Measurements from ENCODE around the gene AZU1.
"Not testable (repeated sequence)": the region's sequence is repeated elsewhere in the genome, so short reads cannot be mapped to it uniquely, and the experiment has no call there.

Gene AZU1

DNA sequence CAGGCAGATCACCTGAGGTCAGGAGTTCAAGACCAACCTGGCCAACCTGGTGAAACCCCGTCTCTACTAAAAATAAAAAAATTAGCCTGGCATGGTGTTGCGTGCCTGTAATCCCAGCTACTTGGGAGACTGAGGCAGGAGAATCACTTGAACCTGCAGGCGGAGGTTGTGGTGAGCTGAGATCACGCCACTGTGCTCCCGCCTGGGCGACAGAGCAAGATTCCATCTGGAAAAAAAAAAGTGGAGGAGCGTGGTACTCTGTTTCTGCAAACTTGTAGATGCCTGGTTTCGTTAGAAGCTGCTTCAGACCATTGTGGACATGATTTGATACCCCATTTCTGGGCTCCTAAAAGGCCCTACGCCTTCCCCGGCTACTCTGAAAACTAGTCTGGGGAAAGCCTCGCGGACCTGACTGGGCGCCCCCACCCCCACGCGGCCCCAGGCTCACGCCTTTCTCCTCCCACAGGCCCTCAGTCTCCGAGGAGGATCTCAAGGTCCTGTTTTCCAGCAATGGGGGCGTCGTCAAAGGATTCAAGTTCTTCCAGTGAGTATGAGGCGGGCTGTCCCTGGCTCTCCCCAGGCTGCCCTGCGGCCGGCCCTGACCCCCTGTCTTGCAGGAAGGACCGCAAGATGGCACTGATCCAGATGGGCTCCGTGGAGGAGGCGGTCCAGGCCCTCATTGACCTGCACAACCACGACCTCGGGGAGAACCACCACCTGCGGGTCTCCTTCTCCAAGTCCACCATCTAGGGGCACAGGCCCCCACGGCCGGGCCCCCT is 17.4 kb upstream of the AZU1 start:
- TF ChIP-seq GATA1 (IDR thresholded peaks at IDR 0.05; ENCODE audit: low read depth, low read length) (no peak), POLR2A (IDR thresholded peaks at IDR 0.05; ENCODE audit: low read length) (no peak)
- no peak for DNase-seq

- TF ChIP-seq POLR2A (IDR thresholded peaks at IDR 0.05; ENCODE audit: low read length) (no peak), GATA1 (IDR thresholded peaks at IDR 0.05; ENCODE audit: low read depth, low read length) (no peak)
- DNase-seq = no peak
Observed at GRCh38 chr19:810883-811489, 16.7 kb upstream of the AZU1 start.

DNA sequence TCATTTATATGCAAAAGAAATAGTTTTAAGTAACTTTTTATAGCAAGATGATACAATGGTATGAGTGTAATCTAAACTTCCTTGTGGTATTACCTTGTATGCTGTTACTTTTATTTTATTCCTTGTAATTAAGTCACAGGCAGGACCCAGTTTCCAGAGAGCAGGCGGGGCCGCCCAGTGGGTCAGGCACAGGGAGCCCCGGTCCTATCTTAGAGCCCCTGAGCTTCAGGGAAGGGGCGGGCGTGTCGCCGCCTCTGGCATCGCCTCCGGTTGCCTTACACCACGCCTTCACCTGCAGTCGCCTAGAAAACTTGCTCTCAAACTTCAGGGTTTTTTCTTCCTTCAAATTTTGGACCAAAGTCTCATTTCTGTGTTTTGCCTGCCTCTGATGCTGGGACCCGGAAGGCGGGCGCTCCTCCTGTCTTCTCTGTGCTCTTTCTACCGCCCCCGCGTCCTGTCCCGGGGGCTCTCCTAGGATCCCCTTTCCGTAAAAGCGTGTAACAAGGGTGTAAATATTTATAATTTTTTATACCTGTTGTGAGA is 16.1 kb upstream of the AZU1 start:
- TF ChIP-seq POLR2A (IDR thresholded peaks at IDR 0.05; ENCODE audit: low read length) (no peak), GATA1 (IDR thresholded peaks at IDR 0.05; ENCODE audit: low read depth, low read length) (no peak)
- no peak for DNase-seq

DNA sequence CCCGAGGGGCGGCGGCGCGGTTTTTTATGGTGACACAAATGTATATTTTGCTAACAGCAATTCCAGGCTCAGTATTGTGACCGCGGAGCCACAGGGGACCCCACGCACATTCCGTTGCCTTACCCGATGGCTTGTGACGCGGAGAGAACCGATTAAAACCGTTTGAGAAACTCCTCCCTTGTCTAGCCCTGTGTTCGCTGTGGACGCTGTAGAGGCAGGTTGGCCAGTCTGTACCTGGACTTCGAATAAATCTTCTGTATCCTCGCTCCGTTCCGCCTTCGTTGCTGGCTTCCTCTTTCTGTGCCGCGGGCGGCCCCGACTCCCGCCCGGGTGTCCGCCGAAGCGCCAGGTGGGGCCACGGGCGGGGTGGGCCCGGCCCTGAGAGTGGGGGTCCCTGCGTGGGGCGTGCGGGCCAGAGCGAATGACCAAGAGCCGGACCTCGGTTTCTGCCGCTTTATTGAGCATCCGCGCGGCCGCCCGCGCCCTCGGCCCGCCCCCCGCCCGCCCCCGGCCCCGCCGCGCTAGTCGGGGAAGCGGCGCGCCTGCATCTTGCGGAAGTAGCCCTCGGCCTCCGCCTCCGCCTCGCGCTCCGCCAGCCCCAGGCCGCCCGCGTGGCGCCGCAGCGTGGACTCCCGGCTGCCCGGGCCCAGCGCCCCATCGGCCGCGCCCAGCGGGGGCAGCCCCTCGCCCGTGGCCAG is 15.4 kb upstream of the AZU1 start:
- no peak for DNase-seq
- TF ChIP-seq POLR2A (IDR thresholded peaks at IDR 0.05; ENCODE audit: low read length) = no peak
- no peak for TF ChIP-seq GATA1 (IDR thresholded peaks at IDR 0.05; ENCODE audit: low read depth, low read length)

- TF ChIP-seq GATA1 (IDR thresholded peaks at IDR 0.05; ENCODE audit: low read depth, low read length) = no peak
- no peak for TF ChIP-seq POLR2A (IDR thresholded peaks at IDR 0.05; ENCODE audit: low read length)
Observed at GRCh38 chr19:812747-813218, 14.9 kb upstream of the AZU1 start.

DNA sequence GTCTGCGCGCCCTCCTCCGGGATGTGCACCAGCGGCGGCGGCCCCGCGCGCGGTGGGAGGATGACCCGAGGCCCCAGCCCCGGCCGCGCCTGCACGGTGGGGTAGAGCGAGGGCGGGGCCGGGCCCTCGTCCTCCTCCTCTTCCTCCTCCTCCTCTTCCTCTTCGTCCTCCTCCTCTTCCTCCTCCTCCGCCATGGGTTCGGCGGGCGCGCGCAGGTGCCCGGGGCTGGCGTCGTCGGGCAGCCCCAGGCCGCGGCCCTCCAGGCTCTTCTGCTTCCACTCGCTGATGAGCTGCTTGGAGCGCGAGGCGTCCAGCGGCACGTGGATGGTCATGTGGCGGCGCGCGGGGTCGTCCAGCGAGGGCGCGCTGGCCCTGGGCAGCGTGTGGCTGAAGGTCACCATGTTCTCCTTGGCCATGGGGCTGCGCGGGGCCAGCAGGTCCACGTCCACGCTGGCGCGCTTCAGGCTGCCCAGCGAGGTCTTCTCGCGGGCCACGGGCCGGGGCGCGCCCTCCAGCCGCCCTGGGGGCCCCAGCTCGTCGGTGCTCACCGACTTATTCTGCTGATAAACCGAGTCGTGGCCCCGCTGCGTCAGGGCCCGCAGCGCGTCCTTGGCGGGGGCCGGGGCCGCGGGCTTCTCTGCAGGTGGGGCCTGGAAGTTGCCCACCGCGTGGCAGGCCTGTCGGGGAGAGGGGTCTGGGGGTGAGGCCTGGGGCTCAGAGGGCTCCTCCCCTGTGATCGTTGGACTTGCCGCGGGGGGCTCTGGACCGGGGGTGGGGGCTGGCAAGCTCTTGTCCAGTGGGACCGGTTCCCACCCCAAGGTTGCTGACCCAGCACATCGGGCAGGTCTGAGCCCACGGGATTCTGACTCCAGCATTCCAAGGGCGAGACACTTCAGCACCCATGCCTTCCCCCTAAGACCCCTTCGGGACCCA is 14.2 kb upstream of the AZU1 start:
- TF ChIP-seq POLR2A (IDR thresholded peaks at IDR 0.05; ENCODE audit: low read length) (no peak), GATA1 (IDR thresholded peaks at IDR 0.05; ENCODE audit: low read depth, low read length) (no peak)
- no peak for DNase-seq

More at GRCh38 chr19:812747-813218, 14.9 kb upstream of the AZU1 start:
- DNase-seq = no peak

- TF ChIP-seq GATA1 (IDR thresholded peaks at IDR 0.05; ENCODE audit: low read depth, low read length) (no peak), POLR2A (IDR thresholded peaks at IDR 0.05; ENCODE audit: low read length) (no peak)
- DNase-seq = no peak
Observed at GRCh38 chr19:814152-815078, 13.2 kb upstream of the AZU1 start.

- no peak for TF ChIP-seq POLR2A (IDR thresholded peaks at IDR 0.05; ENCODE audit: low read length)
- no peak for TF ChIP-seq GATA1 (IDR thresholded peaks at IDR 0.05; ENCODE audit: low read depth, low read length)
- no peak for DNase-seq
Observed at GRCh38 chr19:815079-815774, 12.4 kb upstream of the AZU1 start.

- TF ChIP-seq GATA1 (IDR thresholded peaks at IDR 0.05; ENCODE audit: low read depth, low read length) (no peak), POLR2A (IDR thresholded peaks at IDR 0.05; ENCODE audit: low read length) (no peak)
- DNase-seq = no peak
Observed at GRCh38 chr19:815775-816499, 11.7 kb upstream of the AZU1 start.

DNA sequence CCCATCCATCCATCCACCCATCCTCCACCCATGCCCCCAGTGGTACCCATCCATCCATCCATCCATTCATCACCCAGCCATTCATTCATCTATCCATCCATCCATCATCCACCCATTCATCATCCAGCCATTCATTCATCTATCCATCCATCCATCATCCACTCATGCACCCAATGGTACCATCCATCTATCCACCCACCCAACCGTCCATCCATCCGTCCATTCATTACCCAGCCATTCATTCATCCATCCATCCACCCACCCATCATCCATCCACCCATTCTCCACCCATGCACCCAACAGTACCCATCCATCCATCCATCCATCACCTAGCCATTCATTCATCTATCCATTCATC is 11.2 kb upstream of the AZU1 start:
- no peak for TF ChIP-seq POLR2A (IDR thresholded peaks at IDR 0.05; ENCODE audit: low read length)
- TF ChIP-seq GATA1 (IDR thresholded peaks at IDR 0.05; ENCODE audit: low read depth, low read length) = no peak

GRCh38 chr19:820212-820611 is 7.4 kb upstream of the AZU1 start:
- not testable (repeated sequence) for DNase-seq

More for the DNA sequence above, 11.2 kb upstream of the AZU1 start:
- no peak for DNase-seq

All from erythroblast (primary cell).